Activated gamma-delta T cell treated with Interleukin-2 at 50 U/mL for 16 hours (primary cell): Measurements from ENCODE around the gene ZSWIM5.
"Not testable (repeated sequence)": the region's sequence is repeated elsewhere in the genome, so short reads cannot be mapped to it uniquely, and the experiment has no call there.

Experiments
- DNase-seq: peaks from one replicate; pipeline ENCODE4 v3.0.0-alpha.2; 2020

The ZSWIM5 gene

DNA sequence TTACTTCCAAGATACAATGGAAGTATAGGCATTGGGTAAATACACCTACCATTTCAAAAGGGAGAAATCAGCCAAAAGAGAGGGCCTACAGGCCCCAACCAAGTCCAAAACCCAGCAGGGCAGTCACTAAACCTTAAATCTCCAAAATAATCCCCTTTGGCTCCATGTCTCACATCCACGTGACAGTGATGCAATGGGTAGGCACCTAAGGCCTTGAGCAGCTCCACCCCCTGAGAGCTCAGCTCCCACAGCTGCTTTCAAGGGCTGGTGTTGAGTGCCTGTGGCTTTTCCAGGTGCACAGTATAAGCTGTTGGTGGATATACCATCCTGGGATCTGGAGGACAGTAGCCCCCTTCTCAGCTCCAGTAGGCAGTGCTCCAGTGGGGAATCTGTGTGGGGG, 121.8 kb downstream of the ZSWIM5 start:
- DNase-seq, result no peak

DNA sequence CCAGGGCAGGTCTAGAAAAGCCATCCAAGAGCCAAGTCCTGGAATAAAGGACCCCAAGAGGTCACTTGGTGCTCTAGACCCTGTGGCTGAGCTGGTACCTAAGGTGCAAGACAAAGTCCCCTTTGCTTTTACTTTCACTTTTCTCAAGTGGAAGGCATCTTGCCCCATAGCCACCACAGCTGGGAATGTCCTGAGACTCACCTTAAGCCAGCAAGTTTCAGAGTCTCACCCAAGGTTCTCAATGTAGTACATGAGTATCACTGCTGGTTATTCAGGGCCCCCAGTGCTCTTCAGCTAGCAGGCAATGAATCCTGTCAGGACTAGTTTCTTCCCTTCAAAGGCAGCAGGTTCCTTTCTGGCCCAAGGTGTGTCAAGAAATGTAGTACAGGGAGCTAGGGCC, 126.9 kb downstream of the ZSWIM5 start:
- no peak for DNase-seq

DNA sequence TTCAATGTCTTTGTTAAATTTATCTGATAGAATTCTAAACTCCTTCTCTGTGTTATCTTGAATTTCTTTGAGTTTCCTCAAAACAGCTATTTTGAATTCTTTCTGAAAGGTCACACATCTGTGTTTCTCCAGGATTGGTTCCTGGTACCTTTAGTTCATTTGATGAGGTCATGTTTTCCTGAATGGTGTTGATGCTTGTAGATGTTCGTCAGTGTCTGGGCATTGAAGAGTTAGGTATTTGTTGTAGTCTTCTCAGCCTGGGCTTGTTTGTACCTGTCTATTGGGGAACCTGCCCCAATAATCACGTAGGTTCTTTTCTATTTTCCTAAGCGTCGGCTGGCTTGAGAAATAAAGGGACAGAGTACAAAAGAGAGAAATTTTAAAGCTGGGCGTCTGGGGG, 129.4 kb downstream of the ZSWIM5 start:
- not testable (repeated sequence) for DNase-seq

DNA sequence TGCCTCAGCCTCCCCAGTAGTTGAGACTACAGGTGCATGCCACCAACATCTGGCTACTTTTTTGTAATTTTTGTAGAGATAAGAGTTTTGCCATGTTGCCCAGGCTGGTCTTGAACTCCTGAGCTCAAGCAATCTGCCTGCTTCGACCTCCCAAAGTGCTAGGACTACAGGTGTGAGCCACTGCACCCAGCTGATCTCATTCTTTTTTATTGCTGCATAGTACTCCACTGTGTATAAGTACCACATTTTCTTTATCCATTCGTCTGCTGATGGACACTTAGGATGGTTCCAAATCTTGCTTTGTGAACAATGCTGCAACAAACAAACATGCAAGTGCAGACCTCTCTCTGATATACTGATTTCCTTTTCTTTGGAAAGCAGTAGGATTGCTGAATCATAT, 134.8 kb downstream of the ZSWIM5 start:
- DNase-seq, result no peak

DNA sequence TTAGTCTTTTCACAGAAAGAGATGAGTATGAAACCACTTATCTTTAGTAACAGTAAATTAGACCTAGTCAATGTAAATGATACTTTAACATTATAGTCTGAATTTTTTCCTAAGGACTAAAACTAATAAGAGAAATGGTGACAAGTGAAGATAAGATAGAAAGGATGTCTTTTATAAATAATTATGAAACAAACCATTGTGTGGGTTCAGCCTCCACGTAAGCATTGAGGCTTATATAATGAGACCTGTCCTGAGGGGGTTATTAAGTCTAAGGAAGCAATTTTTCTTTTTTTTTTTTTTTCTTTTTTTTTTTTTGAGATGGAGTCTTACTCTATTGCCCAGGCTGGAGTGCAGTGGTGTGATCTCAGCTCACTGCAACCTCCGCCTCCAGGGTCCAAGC, 138.6 kb downstream of the ZSWIM5 start:
- no peak for DNase-seq

DNA sequence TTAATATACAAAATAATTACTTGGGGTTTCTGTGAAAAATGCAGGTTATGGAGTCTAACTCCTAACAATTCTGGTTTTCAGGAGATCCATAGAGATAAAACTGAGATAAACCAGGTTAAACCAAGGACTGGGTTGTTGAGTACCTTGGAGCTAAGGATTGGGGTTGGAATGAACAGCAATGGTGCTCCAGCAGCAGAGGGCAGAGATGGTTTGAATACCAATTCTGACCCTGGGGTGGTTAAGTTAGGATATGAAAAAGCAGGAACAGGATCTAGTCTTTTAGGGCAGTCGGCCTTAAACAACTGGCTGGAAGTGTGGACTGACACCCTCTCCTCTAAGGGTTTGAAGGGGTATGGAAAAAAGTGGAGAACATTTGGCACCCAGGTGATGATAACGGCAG, 141.3 kb downstream of the ZSWIM5 start:
- no peak for DNase-seq

DNA sequence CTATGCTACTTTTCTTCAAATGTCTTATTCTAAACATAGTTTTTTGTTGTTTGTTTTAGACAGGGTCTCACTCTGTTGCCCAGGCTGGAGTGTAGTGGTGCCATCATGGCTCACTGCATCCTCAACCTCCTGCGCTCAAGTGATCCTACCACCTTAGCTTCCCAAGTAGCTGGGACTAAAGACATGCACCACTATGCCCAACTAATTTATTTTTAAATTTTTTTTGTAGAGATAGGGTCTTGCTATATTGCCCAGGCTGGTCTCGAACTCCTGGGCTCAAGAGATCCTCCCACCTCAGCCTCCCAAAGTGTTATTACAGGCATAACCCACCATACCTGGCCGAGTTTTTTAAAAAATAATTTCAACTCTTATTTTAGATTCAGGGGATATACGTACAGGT, 143.9 kb downstream of the ZSWIM5 start:
- not testable (repeated sequence) for DNase-seq

DNA sequence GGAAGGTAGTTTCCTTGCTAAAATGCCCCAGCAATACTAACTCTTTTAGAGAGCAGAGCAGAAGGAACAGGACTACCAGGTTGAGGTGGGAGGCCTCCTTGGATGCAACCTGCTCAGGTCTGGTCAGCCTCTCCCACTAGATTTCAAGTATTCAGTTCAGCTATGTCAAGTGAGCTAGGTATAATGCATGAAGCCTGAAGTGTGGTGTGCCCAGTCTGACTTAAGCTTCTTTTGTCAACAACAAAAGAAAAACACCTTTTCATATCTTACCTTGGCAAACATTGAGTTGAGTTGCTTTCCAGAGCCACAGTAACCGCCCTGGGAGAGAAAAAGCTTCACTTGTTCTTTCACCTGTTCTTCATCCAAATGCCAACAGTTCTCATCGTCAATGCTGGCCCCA, 146.6 kb downstream of the ZSWIM5 start:
- DNase-seq, result no peak

DNA sequence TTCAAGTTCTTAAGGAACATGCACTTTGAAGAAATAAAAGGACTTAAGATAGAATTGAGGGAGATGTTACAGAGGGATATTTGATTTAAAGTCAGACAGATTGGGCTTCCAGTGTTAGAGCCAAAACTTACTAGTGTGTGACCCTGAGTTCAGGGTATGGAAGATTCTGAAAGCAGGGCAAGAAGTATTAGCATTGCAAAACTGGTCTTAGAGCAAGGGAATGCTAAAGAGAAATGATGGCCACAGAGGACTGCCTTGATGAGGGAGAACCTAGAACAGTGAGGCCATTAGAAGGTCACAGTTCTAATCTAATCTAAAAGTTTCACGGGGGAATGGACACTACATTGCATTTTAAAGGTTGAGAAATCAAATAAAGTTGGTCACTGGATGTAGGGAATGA, 148.9 kb downstream of the ZSWIM5 start:
- DNase-seq, result no peak

DNA sequence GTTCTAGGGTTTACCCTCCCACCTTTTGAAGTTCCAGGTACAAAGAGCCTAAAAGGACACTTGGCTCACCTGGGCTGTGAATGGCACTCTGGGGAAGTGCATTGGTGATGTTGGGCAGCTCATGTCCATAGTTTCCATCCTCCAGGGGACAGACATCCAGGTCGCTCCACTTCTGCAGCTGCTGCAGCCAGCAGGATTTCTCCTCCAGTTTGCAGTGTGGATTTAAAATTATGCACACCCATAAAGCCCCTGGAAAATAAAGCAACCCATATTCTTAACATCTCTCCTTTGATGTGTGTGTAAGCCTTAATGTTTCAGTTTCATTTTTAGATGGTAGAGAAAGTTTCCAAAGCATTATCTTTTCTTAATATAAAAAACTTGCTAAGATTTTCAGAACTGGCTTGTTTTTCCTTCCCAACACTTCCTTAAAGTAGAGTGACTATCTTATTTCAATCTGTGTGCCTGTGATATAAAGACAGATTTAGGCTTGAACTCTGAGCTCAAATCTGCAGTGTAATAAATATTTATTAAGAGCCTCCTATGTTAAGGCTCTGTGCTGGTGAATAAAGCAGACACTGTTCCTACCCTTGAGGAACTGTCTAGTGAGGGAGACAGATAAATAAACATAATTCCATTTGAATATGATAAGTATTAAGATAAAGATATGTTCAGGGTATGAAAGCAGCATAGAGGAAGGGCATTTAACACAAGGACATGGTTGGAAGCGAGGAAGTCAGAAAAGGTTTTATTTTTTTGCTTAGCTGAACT, 155.2 kb downstream of the ZSWIM5 start:
- no peak for DNase-seq

DNA sequence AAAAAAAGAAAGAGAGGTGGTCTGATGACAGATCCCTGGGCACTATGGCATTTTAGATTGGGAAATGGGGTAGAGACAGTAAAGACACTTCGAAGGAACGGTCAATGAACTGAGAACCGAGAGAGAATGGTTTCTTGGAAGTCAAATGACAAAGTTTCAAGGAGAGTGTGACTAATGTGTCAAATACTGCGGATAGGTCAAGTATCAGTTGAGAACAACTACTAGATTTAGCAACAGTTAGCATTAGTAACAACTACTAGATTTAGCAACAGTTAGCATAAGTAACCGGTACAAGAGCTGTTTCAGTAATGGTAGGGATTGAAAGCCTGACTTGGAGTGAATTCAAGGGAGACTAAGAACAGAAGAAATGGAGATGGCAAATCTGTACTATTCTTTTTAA, 159.4 kb downstream of the ZSWIM5 start:
- DNase-seq, result no peak

DNA sequence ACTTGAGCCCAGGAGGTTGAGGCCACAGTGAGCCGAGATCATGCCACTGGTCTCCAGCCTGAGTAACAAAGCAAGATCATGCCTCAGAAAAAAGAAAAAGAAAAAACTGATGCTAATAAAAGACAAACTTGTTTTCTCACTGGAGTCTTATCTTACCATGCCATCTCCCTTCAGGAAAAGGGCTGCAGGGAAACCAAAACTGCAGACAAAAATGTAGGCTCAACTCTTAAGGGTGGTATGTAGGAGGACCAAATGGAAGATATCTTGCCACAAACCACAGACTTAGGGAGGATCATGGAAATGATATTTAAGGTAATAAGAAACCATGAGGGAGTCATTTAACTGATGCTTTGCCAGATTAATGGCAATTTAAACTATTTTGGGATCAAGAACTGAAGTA, 161.5 kb downstream of the ZSWIM5 start:
- no peak for DNase-seq

DNA sequence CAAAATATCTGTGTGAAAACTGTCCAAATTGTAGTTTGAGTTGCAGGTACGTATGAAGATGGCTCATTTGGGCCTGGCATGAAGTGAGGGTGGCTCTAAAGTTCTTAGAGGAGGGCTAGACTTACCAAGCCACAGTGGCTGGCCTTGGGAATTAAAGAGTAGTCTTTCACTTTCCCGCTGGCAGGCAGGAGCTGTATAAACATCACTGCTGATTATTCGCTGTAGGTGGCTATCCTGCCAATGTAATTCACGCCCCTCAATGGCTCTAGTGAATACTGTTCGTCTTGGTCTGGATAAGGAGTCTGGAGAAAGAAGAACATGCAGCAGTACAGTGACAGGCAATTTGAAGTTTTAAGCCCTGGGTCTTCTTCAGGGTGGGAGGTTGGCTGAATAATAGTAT, 163.3 kb downstream of the ZSWIM5 start:
- DNase-seq, result no peak

DNA sequence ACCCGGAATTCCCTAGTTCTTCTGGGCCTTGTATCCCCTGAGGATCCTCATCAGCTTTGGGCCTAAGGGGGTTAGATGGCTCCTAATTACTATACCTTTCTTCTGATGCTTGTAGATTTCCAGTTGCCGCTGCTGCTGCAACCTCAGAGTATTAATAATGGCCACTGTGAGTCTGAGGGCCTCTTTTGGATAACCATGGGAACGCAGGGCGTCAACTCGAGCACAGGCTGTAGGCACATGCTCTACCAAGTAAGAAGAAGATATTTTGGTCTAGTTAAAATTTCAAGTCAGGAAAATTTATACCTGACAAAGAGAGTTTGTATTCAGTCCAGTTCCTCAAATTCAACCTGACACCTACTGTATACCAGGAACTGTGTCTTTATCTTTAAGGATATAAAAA, 166.1 kb downstream of the ZSWIM5 start:
- DNase-seq, result no peak

DNA sequence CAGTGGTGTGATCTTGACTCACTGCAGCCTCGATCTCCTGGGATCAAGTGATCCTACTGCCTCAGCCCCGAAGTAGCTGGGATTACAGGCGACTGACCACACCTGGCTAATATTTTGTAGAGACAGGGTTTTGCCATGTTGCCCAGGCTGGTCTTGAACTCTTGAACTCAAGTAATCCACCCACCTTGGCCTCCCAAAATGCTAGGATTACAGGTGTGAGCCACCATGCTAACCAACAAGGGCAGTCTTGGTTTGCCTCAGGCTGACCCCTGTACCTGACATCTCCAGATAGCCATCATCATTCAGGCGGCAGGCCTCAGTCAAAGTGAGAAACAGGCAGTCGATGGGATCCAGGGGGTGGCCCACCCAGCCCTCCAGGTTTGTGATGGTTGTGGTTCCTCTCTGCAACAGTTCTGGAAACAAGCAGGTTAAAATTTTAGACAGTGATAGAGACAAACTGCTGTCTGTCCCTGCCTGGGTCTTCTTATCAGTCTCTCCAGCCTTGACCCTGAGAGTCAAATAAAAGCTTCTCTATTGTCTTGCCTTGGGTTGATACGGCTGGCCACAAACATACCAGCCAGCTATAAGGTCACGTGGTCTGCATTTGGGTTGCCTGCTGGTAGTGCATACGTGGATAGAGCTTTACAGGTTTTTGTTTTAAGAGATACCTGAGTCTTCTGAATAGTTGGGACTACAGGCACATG, 167.6 kb downstream of the ZSWIM5 start:
- DNase-seq, result no peak

DNA sequence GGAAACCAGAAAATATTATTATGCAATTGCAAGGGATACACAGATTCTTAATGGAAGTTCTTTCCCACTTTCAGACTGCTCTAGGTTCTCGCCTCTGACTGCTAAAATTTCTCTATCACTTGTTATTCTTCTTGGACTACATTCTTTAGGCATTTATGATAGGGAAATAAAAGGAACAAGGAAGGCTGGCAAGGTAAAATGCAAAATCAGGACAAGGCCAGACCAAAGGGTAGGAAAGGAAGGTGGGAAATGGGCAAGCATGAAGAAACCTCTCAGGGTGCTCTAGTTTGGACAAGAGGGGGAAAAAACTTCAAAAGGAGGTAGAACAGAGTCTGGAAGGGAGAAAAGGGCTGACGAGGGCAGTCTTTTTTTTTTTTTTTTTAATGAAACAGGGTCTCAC, 168.2 kb downstream of the ZSWIM5 start:
- no peak for DNase-seq

DNA sequence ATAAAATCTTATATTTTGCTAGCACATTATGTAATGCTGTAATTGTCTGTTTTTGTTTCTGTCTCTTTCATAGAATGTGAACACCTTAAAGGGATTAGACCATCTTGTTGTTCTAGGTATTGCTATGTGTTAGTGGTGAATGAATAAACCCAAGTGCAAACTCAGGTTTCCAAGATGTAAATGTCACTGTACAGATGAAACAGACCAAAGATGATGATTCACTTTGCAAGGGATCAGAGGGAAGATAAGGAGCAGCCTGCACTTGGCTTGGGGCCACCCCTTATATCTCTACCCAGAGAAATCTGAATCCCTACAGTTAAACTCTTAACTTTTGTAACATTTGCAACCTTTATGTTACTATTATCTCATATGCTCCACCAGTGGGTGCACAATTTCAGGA, 168.9 kb downstream of the ZSWIM5 start:
- no peak for DNase-seq

DNA sequence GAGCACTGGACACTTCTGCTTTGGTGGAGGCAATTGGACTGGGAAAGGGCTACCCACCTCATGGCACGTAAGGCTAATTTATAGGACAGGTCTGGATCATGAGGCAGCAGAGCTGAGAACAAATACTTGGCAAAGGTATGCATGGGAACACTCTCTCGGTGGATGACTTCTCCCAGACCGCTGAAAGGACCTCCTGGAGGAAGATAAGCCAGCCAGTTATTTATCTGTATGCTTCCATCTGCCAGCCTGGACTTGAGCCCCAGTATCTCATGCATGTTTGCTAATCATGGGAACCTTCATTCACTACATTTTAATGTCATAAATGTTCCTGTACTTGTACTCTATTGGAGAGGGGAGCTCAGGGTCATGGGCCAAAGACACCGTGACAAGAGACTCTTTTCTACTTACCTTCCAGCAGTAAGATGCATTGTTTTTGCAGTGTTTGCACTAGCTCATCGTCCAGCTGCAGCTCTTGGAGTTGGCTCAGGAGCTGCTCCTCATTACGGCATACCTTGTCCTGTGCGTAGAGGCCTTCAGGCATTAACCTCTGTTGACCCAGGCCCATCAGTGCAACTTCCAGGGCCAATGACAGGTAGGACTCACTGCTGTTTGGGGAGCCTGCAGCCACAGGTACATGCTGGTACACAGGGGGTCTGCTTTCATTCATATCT, 170.6 kb downstream of the ZSWIM5 start:
- no peak for DNase-seq

DNA sequence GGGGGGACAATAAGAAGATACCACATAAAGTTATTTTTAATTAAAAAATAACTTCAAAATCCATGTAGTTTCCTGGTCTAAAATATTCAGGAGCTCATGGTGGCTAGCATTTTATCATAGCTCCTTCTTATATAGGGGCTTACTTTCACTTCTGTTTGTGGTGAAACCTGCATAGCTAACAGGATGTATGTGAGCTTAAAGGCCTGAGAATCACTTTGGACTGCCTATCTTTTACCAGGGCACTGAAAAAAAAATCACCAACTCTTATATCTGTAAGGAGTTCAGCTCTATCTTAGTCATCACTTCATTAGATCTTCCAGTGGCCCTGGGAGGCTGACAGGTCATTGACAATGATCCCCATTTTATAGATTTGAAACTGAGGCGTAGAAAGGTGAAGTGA, 173.0 kb downstream of the ZSWIM5 start:
- no peak for DNase-seq

DNA sequence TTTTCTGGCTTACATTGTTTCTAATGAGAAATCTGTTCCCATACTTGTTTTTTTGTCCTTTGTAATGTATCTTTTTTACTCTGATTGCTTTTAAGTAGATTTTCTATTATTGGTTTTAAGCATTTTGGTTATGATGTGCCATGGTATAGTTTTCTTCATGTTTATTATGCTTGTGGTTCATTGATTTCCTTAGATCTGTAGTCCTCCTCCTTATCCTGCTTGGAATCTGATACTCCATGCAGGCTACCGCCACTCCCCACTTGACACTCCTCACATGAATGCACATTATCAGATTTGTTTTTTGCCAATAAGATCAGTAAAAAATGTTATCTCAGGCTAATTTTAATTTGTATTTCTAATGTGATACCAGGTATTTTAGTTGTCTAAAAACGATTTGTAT, 173.6 kb downstream of the ZSWIM5 start:
- no peak for DNase-seq

DNA sequence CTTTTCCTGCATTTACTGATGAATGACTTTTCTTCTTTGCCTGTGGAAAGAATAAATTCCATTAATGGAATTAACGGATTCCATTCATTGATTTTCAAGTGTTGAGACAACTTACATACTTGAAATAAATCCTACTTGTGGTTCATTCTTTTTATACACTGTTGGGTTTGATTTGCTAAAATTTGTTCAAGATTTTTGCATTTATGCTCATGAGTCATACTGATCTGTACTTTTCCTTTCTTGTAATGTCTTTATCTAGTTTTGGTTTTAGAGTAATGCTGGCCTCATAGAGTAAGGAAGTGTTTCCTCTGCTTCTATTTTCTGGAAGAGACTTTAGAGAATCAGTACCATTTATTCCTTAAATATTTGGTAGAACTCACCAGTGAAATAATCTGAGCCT, 180.0 kb downstream of the ZSWIM5 start:
- DNase-seq, result no peak

DNA sequence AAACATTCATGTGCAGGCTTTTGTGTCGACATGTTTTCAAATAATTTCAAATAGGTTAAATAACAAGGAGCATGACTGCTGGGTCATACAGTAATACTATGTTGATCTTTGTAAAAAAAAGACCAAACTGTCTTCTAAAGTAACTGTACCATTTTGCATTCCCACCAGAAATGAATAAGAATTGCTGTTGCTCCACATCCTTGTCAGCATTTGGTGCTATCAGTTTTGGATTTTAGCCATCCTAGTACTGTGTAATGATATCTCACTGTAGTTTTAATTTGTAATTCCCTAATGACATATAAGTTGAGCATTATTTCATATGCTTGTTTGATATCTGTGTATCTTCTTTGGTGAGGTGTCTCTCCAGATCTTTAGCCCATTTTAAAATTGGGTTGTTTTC, 182.7 kb downstream of the ZSWIM5 start:
- DNase-seq, result no peak

DNA sequence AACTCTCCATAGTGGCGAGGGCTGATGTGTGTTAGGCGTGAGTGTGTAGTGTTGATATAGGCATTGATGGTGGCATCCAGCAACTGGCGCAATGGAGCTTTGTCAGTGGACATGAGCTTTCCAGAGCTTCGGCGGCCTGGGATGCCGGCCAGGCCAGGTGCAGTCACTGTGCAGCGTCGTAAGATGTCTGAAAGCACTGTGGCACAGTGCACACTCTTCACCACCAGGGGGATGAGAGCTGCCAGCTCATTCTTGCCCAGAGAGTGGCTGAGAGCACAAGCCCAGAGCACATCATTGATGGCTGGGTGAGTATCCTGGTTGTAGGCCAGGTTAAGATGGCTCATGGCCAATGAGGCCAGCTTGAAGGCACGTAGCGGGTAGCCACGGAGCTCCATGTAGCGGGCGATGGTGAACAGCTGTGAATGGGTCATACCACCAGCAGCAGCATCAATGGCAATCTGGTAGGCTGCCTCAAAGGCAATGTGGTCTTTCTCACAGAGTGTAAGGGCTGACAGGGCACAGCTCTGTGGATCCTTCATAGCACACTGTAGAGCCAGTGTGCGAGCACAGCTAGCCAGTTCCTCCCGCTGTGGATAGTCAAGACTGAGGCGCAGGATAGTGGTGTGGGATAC, 187.7 kb downstream of the ZSWIM5 start:
- DNase-seq, result peak; percentile 49

DNA sequence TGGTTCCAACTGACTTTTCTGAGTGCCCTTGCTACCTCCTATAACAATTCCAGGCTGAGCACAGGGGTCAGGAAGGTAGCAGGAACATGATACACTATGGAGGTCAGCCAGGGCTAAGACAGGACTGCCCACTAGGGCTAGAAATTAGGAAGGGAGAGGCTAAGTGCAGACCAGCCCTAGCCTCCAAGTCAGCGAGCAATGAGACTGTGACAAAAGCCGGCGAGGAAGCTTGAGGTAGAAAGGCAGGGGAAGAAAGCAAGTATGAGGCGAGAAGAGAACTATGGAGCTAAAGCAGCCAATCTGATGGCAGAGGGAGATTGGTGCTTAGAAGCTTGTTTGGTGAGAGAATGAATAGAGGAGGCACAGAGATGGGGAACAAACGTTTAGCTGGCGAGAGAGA, 189.6 kb downstream of the ZSWIM5 start:
- DNase-seq, result no peak
